ENCODE results near the gene AGRN. TPM values are rescaled to one million over a fixed set of nuclear protein-coding genes. Genes with fewer than 3 reads are reported as not detected.

The AGRN gene
- total RNA-seq, 1 donor from 2014 or later = 34.1 TPM

DNA sequence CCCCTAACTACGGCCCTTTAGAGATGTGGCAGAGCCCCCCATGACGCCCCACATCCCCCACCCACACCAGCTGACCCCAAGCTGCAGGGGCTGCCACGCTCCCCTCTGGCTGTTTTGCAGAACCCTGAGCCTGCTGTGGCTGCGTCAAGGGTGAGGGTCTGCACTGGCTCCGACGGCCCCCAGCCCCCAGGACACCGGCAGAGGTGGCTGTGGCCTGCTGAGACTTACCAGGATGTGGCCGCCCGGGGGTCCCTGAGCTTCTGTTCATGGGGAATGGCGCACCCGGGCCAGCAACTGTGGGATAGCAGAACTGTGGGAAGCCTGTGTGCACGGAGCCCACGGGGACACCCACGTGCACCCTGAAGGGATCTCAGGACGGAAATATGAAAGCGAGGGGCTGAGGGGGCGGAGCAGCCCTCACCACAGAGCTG, 67.0 kb downstream of the AGRN start:
- Histone ChIP-seq H3K4me2 (no peak overlapping the region), H3K27ac (no peak overlapping the region), H4K20me1 (ENCODE audit: low read depth) (no peaks in the 10 kb centered on the region), H3K9me3 (ENCODE audit: low read depth) (no peaks in the 10 kb centered on the region), H3K27me3 (no peaks in the 10 kb centered on the region), H3K4me3 (no peak overlapping the region), H2AFZ (replicated peaks) (no peak overlapping the region), H3K9ac (no peak overlapping the region), H3K79me2 (ENCODE audit: low read depth) (no peaks in the 10 kb centered on the region), H3K4me1 (no peaks in the 10 kb centered on the region), H3F3A (ENCODE audit: low read depth) (no peaks in the 10 kb centered on the region), H3K36me3 (no peaks in the 10 kb centered on the region)
- Mint-ChIP-seq H3K27ac (peak overlapping the region; percentile 88), H3K4me1 (no peaks in the 10 kb centered on the region), H3K9me3 (no peaks in the 10 kb centered on the region), H3K27me3 (ENCODE audit: insufficient read depth, low read depth) (peaks cover 5% of the 10 kb centered on the region), H3K36me3 (peaks cover 2% of the 10 kb centered on the region), H3K4me3 (peak overlapping the region; percentile 15)
- TF ChIP-seq EZH2 (IDR thresholded peaks at IDR 0.05) = no peak
- no peak for TF ChIP-seq EZH2phosphoT487 (IDR thresholded peaks at IDR 0.05)
- TF ChIP-seq, protein P1, sequence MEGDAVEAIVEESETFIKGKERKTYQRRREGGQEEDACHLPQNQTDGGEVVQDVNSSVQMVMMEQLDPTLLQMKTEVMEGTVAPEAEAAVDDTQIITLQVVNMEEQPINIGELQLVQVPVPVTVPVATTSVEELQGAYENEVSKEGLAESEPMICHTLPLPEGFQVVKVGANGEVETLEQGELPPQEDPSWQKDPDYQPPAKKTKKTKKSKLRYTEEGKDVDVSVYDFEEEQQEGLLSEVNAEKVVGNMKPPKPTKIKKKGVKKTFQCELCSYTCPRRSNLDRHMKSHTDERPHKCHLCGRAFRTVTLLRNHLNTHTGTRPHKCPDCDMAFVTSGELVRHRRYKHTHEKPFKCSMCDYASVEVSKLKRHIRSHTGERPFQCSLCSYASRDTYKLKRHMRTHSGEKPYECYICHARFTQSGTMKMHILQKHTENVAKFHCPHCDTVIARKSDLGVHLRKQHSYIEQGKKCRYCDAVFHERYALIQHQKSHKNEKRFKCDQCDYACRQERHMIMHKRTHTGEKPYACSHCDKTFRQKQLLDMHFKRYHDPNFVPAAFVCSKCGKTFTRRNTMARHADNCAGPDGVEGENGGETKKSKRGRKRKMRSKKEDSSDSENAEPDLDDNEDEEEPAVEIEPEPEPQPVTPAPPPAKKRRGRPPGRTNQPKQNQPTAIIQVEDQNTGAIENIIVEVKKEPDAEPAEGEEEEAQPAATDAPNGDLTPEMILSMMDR (IDR thresholded peaks at IDR 0.05) = no peak
- DNase-seq (ENCODE audit: low spot score) = no peak

DNA sequence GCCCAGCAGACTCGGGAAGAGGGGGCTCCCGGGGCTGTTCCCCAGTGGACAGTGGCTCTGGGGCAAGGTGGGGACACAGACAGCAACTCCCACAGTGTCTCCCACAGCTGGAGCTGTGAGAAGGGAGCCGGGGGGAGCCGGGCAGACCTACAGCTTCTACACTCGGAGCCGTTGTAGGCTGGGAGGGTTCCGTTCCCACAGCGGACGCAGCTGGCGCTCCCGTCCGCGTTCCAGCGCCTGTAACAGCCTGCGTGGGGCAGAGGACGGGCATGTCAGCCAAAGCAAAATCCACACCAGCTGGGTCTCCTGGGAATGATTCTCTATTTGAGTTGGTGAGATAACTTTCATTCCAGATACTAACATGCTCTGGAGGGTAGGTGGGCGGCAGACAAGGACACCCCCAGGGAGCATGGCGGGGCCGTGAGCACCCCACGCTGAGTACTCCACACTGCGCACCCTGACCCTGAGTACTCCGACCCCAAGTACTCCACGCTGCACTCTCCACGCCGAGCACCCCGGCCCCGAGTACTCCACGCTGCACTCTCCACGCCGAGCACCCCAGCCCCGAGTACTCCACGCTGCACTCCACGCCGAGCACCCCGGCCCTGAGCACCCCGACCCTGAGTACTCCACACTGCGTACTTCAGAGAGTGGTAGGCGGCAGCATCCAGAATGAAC, 67.6 kb downstream of the AGRN start:
- Histone ChIP-seq H3K9ac (no peak overlapping the region), H2AFZ (replicated peaks) (no peak overlapping the region), H3K27ac (no peak overlapping the region), H4K20me1 (ENCODE audit: low read depth) (no peaks in the 10 kb centered on the region), H3K79me2 (ENCODE audit: low read depth) (no peaks in the 10 kb centered on the region), H3F3A (ENCODE audit: low read depth) (no peaks in the 10 kb centered on the region), H3K9me3 (ENCODE audit: low read depth) (no peaks in the 10 kb centered on the region), H3K4me2 (no peak overlapping the region), H3K4me3 (no peak overlapping the region), H3K36me3 (no peaks in the 10 kb centered on the region), H3K27me3 (no peaks in the 10 kb centered on the region), H3K4me1 (no peaks in the 10 kb centered on the region)
- H3K4me3 Mint-ChIP-seq = no peak overlapping the region
- no peaks in the 10 kb centered on the region for H3K4me1 Mint-ChIP-seq
- no peaks in the 10 kb centered on the region for H3K9me3 Mint-ChIP-seq
- DNase-seq (ENCODE audit: low spot score) = no peak
- TF ChIP-seq EZH2 (IDR thresholded peaks at IDR 0.05) (no peak), EZH2phosphoT487 (IDR thresholded peaks at IDR 0.05) (no peak)
- TF ChIP-seq, protein P1 (IDR thresholded peaks at IDR 0.05) = no peak
- H3K36me3 Mint-ChIP-seq = peaks cover 2% of the 10 kb centered on the region
- no peak overlapping the region for H3K27ac Mint-ChIP-seq
- peaks cover 4% of the 10 kb centered on the region for H3K27me3 Mint-ChIP-seq (ENCODE audit: insufficient read depth, low read depth)

GRCh38 chr1:1088029-1088800, 68.3 kb downstream of the AGRN start:
- H3K27ac ChIP-seq = no peak overlapping the region
- no peaks in the 10 kb centered on the region for H4K20me1 ChIP-seq (ENCODE audit: low read depth)
- no peak overlapping the region for H3K9ac ChIP-seq
- Mint-ChIP-seq H3K36me3 (peaks cover 5% of the 10 kb centered on the region), H3K27ac (no peak overlapping the region), H3K4me1 (peaks cover 3% of the 10 kb centered on the region), H3K27me3 (ENCODE audit: insufficient read depth, low read depth) (peaks cover 5% of the 10 kb centered on the region), H3K9me3 (no peaks in the 10 kb centered on the region), H3K4me3 (no peak overlapping the region)
- TF ChIP-seq, protein P1 (IDR thresholded peaks at IDR 0.05) = no peak
- no peak for TF ChIP-seq EZH2 (IDR thresholded peaks at IDR 0.05)
- TF ChIP-seq EZH2phosphoT487 (IDR thresholded peaks at IDR 0.05) = no peak
- no peaks in the 10 kb centered on the region for H3K4me1 ChIP-seq
- H3K4me2 ChIP-seq = no peak overlapping the region
- no peaks in the 10 kb centered on the region for H3K9me3 ChIP-seq (ENCODE audit: low read depth)
- no peaks in the 10 kb centered on the region for H3F3A ChIP-seq (ENCODE audit: low read depth)
- no peak overlapping the region for H2AFZ ChIP-seq (replicated peaks)
- no peaks in the 10 kb centered on the region for H3K36me3 ChIP-seq
- no peaks in the 10 kb centered on the region for H3K79me2 ChIP-seq (ENCODE audit: low read depth)
- H3K4me3 ChIP-seq = no peak overlapping the region
- H3K27me3 ChIP-seq = no peaks in the 10 kb centered on the region
- no peak for DNase-seq (ENCODE audit: low spot score)
